GM13976 (cell line): ENCODE results near the gene NUSAP1.
"Not testable (repeated sequence)": the region's sequence is repeated elsewhere in the genome, so short reads cannot be mapped to it uniquely, and the experiment has no call there.

Experiments used
- DNase-seq: peaks from one replicate; pipeline ENCODE4 v3.0.0; 2012; ENCODE audit warnings: low spot score
- CTCF ChIP-seq: IDR thresholded peaks from 2 replicates; pipeline ENCODE4 v1.5.1; 2012; ENCODE audit warnings: borderline replicate concordance, mild to moderate bottlenecking; ENCODE audit not compliant: insufficient read depth; ENCODE audit errors: extremely low read depth, missing control alignments, control extremely low read depth
- in situ Hi-C: fragments of 300-500 bp; cut with MboI; formaldehyde crosslinking; loops from one replicate; pipeline ENCODE4 v1.12.0; 2022; ENCODE audit warnings: low sequenced_read_pairs, mixed read lengths, inconsistent platforms; ENCODE audit not compliant: unreplicated experiment

The NUSAP1 gene

GRCh38 chr15:41332194-41333025 lies at the start of gene NUSAP1, which contains the start of gene OIP5:
Gene NUSAP1 (plus strand): TSS chr15:41332881. CDS start chr15:41332958, 77 bp downstream.
Gene OIP5 (minus strand): TSS chr15:41332591. CDS start chr15:41332561, 30 bp downstream.
- no peak for TF ChIP-seq CTCF
- DNase-seq: peak; percentile 99
- in situ Hi-C loops: no loop called here

- in situ Hi-C loops, DNase-seq: not testable (repeated sequence)
Measured at GRCh38 chr15:41282980-41283652, 49.6 kb upstream of the NUSAP1 start.

GRCh38 chr15:41283653-41284426 lies 48.8 kb upstream of the NUSAP1 start:
- in situ Hi-C loops: no loop called here
- no peak for TF ChIP-seq CTCF
- DNase-seq: peak; percentile 97

- TF ChIP-seq CTCF: no peak
- in situ Hi-C loops: no loop called here
- no peak for DNase-seq
Measured at GRCh38 chr15:41284427-41285177, 48.1 kb upstream of the NUSAP1 start.

GRCh38 chr15:41285285-41285684 lies 47.4 kb upstream of the NUSAP1 start:
- in situ Hi-C loops: no loop called here
- TF ChIP-seq CTCF: no peak
- DNase-seq: no peak

- TF ChIP-seq CTCF: no peak
- no peak for DNase-seq
- in situ Hi-C loops: no loop called here
Measured at GRCh38 chr15:41286665-41287333, 45.9 kb upstream of the NUSAP1 start.
